GM20000 (cell line): ENCODE measurements around the gene RPS6KA2.

Experiments used
- DNase-seq: peaks from one replicate; pipeline ENCODE4 v3.0.0; 2012; ENCODE audit warnings: low spot score
- CTCF ChIP-seq: IDR thresholded peaks from 2 replicates; pipeline ENCODE4 v1.5.1; 2012; ENCODE audit warnings: mild to moderate bottlenecking, control low read depth; ENCODE audit errors: extremely low read depth, missing control alignments

Gene RPS6KA2

GRCh38 chr6:166478782-166479592, 148.1 kb downstream of the RPS6KA2 start:
- DNase-seq = no peak
- TF ChIP-seq CTCF = no peak

GRCh38 chr6:166477647-166478365, 149.2 kb downstream of the RPS6KA2 start:
- DNase-seq = no peak
- TF ChIP-seq CTCF = no peak

GRCh38 chr6:166476634-166477215, 150.3 kb downstream of the RPS6KA2 start:
- TF ChIP-seq CTCF = no peak
- DNase-seq = no peak

- DNase-seq = no peak
- no peak for TF ChIP-seq CTCF
Measured at GRCh38 chr6:166476061-166476591, 150.9 kb downstream of the RPS6KA2 start.

- no peak for DNase-seq
- TF ChIP-seq CTCF = no peak
Measured at GRCh38 chr6:166474721-166475565, 152.1 kb downstream of the RPS6KA2 start.

- no peak for DNase-seq
Measured at GRCh38 chr6:166473886-166474571, 153.0 kb downstream of the RPS6KA2 start.

More at GRCh38 chr6:166473886-166474571, 153.0 kb downstream of the RPS6KA2 start:
- TF ChIP-seq CTCF = no peak
